WTC11 (cell line): ENCODE data around the gene CDC5L.

ENCODE experiments used
- SP1 ChIP-seq: sonication (generic); formaldehyde crosslinking; conservative IDR thresholded peaks from 2 replicates; pipeline ENCODE4 v1.8.1; 2022; ENCODE audit warnings: missing genetic modification reagents
- TEAD4 ChIP-seq: sonication (generic); formaldehyde crosslinking; IDR thresholded peaks from 2 replicates; pipeline ENCODE4 v1.8.0; 2022; ENCODE audit warnings: mild to moderate bottlenecking, missing genetic modification reagents
- ZNF232 ChIP-seq: sonication (generic); formaldehyde crosslinking; IDR thresholded peaks from 2 replicates; pipeline ENCODE4 v1.8.0; 2022; ENCODE audit warnings: mild to moderate bottlenecking, missing genetic modification reagents
- TF ChIP-seq, protein P1 (sequence below): fragments of 200-600 bp; IDR thresholded peaks from 2 replicates; pipeline ENCODE4 v1.8.0; 2022; ENCODE audit warnings: antibody characterized with exemption

GRCh38 chr6:44401138-44401537 lies 13.6 kb downstream of the CDC5L start:
- TF ChIP-seq, protein P1, sequence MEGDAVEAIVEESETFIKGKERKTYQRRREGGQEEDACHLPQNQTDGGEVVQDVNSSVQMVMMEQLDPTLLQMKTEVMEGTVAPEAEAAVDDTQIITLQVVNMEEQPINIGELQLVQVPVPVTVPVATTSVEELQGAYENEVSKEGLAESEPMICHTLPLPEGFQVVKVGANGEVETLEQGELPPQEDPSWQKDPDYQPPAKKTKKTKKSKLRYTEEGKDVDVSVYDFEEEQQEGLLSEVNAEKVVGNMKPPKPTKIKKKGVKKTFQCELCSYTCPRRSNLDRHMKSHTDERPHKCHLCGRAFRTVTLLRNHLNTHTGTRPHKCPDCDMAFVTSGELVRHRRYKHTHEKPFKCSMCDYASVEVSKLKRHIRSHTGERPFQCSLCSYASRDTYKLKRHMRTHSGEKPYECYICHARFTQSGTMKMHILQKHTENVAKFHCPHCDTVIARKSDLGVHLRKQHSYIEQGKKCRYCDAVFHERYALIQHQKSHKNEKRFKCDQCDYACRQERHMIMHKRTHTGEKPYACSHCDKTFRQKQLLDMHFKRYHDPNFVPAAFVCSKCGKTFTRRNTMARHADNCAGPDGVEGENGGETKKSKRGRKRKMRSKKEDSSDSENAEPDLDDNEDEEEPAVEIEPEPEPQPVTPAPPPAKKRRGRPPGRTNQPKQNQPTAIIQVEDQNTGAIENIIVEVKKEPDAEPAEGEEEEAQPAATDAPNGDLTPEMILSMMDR: no peak
- TF ChIP-seq ZNF232 (CRISPR knock-in tag) (no peak), TEAD4 (CRISPR knock-in tag) (no peak), SP1 (CRISPR knock-in tag) (no peak)
